ENCODE measurements around the gene IQCC. TPM values are rescaled to one million over a fixed set of nuclear protein-coding genes. Genes with fewer than 3 reads are reported as not detected.
A peak's percentile ranks its signal among the peaks of the same experiment; 100 is the strongest.

IQCC gene
- total and polyA plus RNA-seq, 7 donors = 0.60 to 3.9 (median 1.8) TPM

DNA sequence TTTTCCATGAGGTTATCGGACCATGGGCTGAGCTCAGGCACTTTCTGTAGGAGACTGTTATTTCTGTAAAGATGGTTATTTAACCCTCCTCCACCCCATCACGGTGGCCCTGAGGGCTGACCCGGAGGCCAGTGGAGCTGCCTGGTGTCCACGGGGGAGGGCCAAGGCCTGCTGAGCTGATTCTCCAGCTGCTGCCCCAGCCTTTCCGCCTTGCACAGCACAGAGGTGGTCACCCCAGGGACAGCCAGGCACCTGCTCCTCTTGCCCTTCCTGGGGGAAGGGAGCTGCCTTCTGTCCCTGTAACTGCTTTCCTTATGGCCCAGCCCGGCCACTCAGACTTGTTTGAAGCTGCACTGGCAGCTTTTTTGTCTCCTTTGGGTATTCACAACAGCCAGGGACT lies 7.6 kb upstream of the IQCC start:
- H3K27me3 ChIP-seq = no peaks in the 10 kb centered on the region
- no peak overlapping the region for H3K4me3 ChIP-seq
- DNase-seq = no peak
- no peaks in the 10 kb centered on the region for H3K9me3 ChIP-seq
- H3K4me1 ChIP-seq = peaks cover 0 to 30% (median 23%) of the 10 kb centered on the region in 4 donors
- intact Hi-C loops (cut with DNase I) = no loop called here
- peaks cover 24 to 53% (median 36%) of the 10 kb centered on the region in 4 donors for H3K36me3 ChIP-seq
- no peak overlapping the region for H3K27ac ChIP-seq
- WGBS, 2 donors = 76 to 84% methylated on average over 6 of the region's 6 CpGs
- no peak for TF ChIP-seq POLR2A (IDR thresholded peaks at IDR 0.05)
- no peak for TF ChIP-seq POLR2AphosphoS5 (IDR thresholded peaks at IDR 0.05)
- TF ChIP-seq EP300 (IDR thresholded peaks at IDR 0.05) = no peak
- TF ChIP-seq, protein P1, sequence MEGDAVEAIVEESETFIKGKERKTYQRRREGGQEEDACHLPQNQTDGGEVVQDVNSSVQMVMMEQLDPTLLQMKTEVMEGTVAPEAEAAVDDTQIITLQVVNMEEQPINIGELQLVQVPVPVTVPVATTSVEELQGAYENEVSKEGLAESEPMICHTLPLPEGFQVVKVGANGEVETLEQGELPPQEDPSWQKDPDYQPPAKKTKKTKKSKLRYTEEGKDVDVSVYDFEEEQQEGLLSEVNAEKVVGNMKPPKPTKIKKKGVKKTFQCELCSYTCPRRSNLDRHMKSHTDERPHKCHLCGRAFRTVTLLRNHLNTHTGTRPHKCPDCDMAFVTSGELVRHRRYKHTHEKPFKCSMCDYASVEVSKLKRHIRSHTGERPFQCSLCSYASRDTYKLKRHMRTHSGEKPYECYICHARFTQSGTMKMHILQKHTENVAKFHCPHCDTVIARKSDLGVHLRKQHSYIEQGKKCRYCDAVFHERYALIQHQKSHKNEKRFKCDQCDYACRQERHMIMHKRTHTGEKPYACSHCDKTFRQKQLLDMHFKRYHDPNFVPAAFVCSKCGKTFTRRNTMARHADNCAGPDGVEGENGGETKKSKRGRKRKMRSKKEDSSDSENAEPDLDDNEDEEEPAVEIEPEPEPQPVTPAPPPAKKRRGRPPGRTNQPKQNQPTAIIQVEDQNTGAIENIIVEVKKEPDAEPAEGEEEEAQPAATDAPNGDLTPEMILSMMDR (IDR thresholded peaks at IDR 0.05) = no peak

DNA sequence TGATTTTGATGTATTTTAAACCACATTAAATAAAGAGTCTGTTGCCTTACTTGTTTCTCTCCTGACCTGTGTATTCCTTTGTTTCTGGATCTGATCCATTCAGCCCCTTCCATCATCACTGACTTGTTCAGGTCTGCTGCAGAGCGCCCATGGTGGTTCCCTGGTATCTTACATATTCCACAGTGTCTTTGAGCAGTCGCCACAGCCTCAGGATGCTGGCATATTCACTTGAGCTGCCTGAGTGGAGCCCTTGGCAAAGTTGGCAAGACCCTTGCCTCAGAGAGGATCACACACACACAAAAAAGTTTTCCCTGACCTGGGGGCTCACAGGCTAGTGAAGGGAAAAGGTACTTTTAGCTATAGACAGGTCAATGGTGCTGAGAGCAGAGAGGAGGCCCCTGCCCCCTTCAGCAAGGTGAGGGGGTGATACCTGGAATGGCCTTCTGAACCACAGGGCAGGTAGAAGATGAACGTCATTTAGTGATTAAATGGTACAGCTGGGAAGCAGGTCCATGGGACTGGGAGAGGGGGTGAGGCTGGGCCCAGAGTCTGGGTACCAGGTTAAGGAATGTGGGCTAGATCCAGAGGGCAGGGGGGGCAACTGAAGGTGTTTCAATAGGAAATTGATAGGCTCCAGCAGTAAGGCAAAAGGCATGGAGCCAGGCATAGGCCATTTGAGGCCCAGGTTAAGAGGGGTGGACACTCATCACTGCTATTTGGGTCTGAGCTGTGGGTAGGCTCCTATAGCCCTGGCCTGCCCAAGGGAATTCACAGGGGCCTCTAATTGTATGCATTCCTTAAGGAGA lies 7.0 kb upstream of the IQCC start:
- H3K27ac ChIP-seq = peak overlapping the region in 2 of 4 donors; percentile 88 to 89
- peaks cover 18 to 47% (median 30%) of the 10 kb centered on the region in 4 donors for H3K36me3 ChIP-seq
- TF ChIP-seq, protein P1 (IDR thresholded peaks at IDR 0.05) = no peak
- TF ChIP-seq POLR2AphosphoS5 (IDR thresholded peaks at IDR 0.05) = no peak
- no peak for TF ChIP-seq EP300 (IDR thresholded peaks at IDR 0.05)
- TF ChIP-seq POLR2A (IDR thresholded peaks at IDR 0.05) = no peak
- 84 to 85% methylated on average over 3 of the region's 3 CpGs for WGBS, 2 donors
- peaks cover 0 to 30% (median 23%) of the 10 kb centered on the region in 4 donors for H3K4me1 ChIP-seq
- intact Hi-C loops (cut with DNase I) = no loop called here
- DNase-seq = no peak
- H3K4me3 ChIP-seq = no peak overlapping the region
- H3K27me3 ChIP-seq = no peaks in the 10 kb centered on the region
- no peaks in the 10 kb centered on the region for H3K9me3 ChIP-seq

DNA sequence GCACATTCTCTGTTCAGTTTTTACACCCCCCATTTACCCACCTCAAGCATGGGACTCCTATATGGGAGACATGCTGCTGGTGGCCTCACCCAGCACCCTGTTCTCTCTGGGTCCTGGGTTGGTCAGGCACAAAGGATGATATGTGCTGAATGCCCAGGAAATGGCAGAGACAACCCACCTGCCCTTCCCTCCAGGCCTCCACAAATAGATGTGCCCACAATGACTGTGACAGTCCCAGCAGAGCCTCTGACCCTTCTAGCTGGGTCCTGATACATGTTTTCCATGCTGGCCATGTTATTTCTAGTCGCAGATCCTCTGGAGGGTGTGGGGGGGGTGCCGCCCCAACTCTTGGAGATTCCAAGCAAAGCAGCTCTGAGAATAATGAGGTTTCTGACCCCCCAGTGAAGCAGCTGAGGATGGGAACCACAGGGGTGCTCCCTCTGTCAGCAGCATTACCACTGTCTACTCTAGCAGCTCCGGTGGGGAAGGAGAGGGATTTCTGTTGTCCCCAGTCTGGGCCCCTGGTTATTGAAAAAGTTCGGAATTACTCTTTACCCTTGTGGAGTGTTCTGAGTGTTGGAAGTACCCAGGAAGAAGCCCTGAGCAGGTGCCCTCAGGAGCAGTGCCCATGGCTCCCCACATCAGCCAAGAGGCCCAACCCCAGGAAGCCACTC lies 6.3 kb upstream of the IQCC start:
- H3K27me3 ChIP-seq = no peaks in the 10 kb centered on the region
- WGBS, 2 donors = 77 to 89% methylated on average over 4 of the region's 4 CpGs
- peaks cover 0 to 30% (median 23%) of the 10 kb centered on the region in 4 donors for H3K4me1 ChIP-seq
- no peaks in the 10 kb centered on the region for H3K9me3 ChIP-seq
- H3K4me3 ChIP-seq = no peak overlapping the region
- H3K36me3 ChIP-seq = peaks cover 11 to 40% (median 22%) of the 10 kb centered on the region in 4 donors
- TF ChIP-seq EP300 (IDR thresholded peaks at IDR 0.05) (no peak), POLR2A (IDR thresholded peaks at IDR 0.05) (no peak), POLR2AphosphoS5 (IDR thresholded peaks at IDR 0.05) (no peak)
- TF ChIP-seq, protein P1 (IDR thresholded peaks at IDR 0.05) = no peak
- H3K27ac ChIP-seq = peak overlapping the region; percentile 85 to 90 (median 88)
- DNase-seq = no peak
- intact Hi-C loops (cut with DNase I) = no loop called here

DNA sequence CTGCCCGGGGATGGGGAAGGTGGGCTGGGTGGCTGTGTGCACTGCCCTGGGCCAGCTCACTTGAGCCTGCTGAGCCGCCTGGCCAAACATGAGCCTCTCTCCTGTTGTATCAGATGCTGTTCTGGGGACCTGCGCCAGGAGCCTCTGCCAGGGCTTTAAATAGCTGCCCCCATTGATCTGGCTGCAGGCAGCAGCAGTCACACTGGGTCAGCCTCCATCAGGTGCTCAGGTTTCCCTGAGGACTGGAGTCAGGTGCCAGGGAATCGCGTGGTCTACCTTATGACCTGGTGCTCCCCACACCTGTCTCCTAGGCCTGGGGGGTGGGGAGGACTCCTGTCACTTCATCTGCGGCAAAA lies 5.8 kb upstream of the IQCC start:
- intact Hi-C loops (cut with DNase I) = no loop called here
- Histone ChIP-seq H3K9me3 (no peaks in the 10 kb centered on the region), H3K27me3 (no peaks in the 10 kb centered on the region), H3K27ac (peak overlapping the region; percentile 85 to 90 (median 88)), H3K36me3 (peaks cover 6 to 35% (median 17%) of the 10 kb centered on the region in 4 donors), H3K4me1 (peaks cover 0 to 33% (median 24%) of the 10 kb centered on the region in 4 donors), H3K4me3 (peak overlapping the region in 3 of 4 donors; percentile 59 to 65 (median 64))
- peak; percentile 80 for DNase-seq
- TF ChIP-seq POLR2AphosphoS5 (IDR thresholded peaks at IDR 0.05) = peak in 1 of 4 donors; percentile 21
- TF ChIP-seq EP300 (IDR thresholded peaks at IDR 0.05) = no peak
- WGBS, 2 donors = 64 to 69% methylated on average over 6 of the region's 6 CpGs
